Measurements from ENCODE around the gene SPIRE2.
"Not testable (repeated sequence)": the region's sequence is repeated elsewhere in the genome, so short reads cannot be mapped to it uniquely, and the experiment has no call there.

The SPIRE2 gene

GRCh38 chr16:89828199-89828869 lies at the start of gene SPIRE2:
Gene SPIRE2 (plus strand): TSS chr16:89828475. CDS start chr16:89828551, 76 bp downstream.
- no peak for DNase-seq

- DNase-seq = no peak
Observed at GRCh38 chr16:89779231-89779908, 48.9 kb upstream of the SPIRE2 start.

GRCh38 chr16:89779909-89780305 lies 48.4 kb upstream of the SPIRE2 start:
- no peak for DNase-seq

DNA sequence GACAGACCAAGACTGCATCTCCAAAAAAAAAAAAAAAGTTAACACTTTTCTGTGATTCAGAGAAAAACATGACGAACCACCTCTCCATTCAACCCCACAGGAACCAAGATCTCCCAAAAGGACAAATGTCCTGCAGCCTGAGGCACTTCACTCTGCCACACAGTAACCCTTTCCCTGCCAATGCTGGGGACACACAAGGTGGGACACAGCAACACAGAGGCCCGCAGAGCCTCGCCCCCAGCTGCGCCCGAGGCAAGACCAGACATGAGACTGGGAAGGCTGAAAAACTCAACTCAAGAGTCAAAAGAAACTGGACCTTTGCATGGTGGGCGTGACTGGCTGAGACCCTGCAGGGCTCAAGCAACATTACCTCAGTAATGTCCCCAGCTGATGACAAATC lies 45.8 kb upstream of the SPIRE2 start:
- DNase-seq = no peak

DNA sequence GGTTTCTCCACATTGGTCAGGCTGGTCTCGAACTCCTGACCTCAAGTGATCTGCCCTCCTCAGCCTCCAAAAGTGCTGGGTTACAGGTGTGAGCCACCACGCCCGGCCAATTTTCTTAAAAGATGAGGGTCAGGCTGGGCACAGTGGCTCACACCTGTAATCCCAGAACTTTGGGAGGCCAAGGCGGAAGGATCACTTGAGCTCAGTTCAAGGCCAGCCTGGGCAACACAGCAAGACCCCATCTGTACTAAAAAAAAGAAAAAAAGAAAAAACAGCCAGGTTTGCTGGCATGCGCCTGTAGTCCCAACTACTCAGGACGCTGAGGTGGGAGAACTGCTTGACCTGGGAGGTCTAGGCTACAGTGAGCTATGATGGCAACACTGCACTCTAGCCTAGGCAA lies 44.3 kb upstream of the SPIRE2 start:
- not testable (repeated sequence) for DNase-seq

DNA sequence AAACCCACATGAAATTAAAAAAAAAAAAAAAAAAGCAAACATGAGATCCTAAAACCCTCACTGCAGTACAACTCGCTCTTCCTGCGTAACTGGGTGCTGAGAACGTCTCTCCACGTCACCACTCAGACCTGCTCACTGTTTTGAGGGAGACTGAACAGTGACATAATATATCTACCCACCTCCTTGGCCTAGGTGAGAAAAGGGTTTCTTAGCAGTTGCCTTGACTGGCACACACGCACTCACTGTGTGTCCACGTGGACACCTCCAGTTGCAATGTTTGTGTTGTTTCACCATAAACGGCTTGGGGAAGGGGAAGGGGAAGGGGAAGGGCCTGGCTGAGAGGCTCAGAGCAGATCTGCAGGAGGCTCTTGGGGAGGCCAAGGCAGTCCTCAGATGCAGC lies 43.9 kb upstream of the SPIRE2 start:
- no peak for DNase-seq

GRCh38 chr16:89785523-89786155 lies 42.6 kb upstream of the SPIRE2 start:
- no peak for DNase-seq

DNA sequence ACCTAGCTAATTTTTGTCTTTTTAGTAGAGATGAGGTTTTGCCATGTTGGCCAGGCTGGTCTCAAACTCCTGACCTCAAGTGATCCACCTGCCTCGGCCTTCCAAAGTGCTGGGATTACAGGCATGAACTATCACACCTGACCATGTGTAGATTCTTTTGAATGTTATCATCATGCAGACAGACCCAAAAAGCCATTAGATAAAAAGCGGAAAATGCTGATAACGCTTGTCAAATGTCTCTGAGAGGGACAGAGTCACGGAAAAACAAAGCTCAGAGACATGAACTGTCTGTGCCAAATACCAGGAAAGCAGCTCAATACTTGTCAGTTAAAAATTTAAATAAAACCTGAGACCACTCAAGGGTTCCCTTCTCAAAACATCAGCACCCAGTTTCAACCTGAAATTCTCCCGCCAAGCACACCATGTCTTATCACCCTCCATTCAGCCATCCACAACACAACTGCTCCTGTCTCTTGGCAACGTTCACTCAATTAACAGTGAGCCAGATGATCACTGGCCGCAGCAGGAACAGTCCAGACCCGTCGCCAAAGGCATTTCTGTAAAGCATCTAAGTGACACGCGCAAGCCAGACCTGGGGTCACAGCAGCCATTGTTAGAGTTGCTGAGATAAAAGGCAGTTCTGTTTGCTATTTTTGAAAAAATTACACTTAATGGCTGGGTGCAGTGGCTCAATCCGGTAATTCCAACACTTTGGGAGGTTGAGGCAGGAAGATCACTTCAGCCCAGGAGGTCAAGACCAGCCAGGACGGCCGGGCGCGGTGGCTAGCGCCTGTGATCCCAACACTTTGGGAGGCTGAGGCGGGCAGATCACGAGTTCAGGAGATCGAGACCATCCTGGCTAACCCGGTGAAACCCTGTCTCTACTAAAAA lies 41.6 kb upstream of the SPIRE2 start:
- DNase-seq = no peak

DNA sequence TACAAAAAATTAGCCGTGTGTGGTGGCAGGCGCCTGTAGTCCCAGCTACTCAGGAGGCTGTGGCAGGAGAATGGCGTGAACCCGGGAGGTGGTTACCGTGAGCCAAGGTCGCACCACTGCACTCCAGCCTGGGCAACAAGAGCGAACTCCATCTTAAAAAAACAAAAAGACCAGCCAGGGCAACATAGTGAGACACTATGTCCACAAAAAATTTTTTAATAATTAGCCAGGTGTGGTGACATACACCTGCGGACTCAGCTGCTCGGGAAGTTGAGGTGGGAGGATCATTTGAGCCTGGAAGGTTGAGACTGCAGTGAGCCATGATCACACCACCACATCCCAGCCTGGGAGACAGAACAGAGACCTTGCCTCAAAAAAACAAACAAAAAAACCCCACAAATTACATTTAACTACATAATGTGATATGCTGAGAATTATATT lies 40.9 kb upstream of the SPIRE2 start:
- no peak for DNase-seq

DNA sequence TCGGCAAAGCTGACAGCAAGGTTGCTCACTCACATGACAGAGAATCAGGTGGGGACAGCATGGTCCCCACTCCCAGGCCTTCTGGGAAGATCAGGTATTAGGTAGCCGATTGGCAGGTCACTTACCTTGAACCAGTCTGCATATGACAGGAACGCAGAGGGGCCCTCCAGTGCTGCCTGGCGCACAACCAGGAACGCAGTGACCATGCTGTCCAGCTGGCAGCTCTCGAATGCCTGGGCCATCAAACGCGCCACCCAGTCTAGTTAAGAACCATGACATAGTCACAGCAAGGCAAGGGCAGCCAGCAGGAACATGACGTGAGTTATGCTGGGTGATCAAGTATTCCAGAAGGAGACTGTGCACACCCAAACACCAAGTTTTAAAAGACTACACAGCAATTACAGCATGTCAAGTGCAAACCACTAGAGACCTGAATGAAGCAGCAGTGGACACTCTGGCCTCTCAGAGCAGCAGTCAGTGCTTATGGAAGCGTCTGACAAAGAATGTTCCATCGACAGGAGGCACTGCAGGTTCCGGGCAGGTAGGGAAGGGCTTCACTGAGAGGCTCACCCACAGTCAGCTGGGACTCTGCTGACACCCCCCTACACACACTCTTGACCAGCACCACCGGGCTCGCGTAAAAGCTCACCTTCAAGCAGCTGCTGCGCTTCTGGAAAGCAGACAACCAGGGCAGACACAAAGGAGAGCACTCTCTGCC lies 36.8 kb upstream of the SPIRE2 start:
- no peak for DNase-seq

DNA sequence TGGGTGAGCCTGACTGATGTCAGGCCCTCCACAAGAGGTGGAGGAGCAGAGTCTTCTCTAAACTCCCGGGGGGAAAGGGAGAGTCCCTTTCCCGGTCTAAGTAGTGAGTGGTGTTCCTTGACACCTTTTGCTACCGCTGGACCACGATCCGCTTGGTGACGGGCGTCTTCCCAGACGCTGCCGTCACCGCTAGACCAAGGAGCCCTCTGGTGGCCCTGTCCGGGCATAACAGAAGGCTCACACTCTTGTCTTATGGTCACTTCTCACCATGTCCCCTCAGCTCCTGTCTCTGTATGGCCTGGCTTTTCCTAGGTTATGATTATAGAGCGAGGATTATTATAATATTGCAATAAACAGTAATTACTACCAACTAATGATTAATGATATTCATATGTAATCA lies 35.2 kb upstream of the SPIRE2 start:
- DNase-seq = not testable (repeated sequence)

GRCh38 chr16:89793955-89794354 lies 34.3 kb upstream of the SPIRE2 start:
- no peak for DNase-seq

DNA sequence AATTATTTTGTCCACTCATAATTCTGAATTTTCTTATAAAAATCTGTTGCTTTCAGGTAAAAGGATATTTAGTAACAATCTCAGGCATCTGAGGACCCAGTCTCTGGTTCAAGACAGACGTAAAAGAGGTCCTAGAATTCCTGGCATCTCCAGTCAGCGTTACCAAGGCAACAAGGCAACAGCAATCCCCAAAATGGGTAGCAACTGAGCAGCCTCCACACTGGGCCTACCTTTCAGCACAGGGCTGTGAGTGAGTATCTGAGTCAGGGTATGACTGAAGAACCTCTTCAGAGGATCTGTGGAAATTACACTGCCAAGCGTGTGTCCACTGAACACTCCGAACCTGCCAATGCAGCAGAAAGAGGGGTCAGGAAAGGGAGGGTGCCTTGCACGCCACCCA lies 32.6 kb upstream of the SPIRE2 start:
- DNase-seq = no peak

GRCh38 chr16:89796104-89796503 lies 32.2 kb upstream of the SPIRE2 start:
- no peak for DNase-seq

- no peak for DNase-seq
Observed at GRCh38 chr16:89798126-89798525, 30.1 kb upstream of the SPIRE2 start.

- DNase-seq = no peak
Observed at GRCh38 chr16:89798832-89799370, 29.4 kb upstream of the SPIRE2 start.

GRCh38 chr16:89801800-89802199 lies 26.5 kb upstream of the SPIRE2 start:
- DNase-seq = no peak

- no peak for DNase-seq
Observed at GRCh38 chr16:89805136-89805905, 23.0 kb upstream of the SPIRE2 start.

DNA sequence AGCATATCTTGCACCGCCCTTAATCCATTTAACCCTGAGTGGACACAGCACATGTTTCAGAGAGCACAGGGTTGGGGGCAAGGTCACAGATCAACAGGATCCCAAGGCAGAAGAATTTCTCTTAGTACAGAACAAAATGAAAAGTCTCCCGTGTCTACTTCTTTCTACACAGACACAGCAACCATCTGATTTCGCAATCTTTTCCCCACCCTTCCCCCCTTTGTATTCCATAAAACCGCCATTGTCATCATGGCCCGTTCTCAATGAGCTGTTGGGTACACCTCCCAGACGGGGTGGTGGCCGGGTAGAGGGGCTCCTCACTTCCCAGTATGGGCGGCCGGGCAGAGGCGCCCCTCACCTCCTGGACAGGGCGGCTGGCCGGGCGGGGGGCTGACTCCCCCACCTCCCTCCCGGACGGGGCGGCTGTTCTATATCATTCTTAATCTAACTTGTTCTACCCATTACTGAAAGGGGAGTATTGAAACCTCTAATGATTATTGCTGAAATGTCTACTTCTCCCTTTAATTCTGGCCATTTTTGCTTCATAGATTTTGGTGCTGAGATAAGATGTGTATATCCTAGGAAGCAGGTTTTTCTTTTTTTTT lies 21.6 kb upstream of the SPIRE2 start:
- not testable (repeated sequence) for DNase-seq

DNA sequence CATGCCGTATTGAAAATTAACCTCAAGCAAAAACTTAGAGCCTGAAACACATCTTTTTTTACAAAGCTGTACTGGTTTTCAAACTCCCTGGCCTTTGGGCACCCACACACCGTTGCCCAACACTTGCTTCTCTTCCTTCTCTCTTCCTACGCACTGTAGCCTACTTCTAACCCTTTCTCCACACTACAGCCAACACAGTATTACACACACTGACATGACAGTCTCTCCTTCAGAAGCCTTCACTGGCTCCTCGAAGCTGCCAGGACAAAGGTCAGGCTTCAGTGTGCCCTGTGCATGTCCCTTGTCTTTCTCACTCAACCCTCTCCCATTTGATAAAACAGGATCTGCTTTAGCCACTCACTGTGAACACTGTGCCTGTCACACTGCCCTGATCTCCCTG lies 19.8 kb upstream of the SPIRE2 start:
- DNase-seq = no peak

GRCh38 chr16:89811321-89811720 lies 17.0 kb upstream of the SPIRE2 start:
- no peak for DNase-seq
